NK-92 treated with Interleukin-12 subunit alpha and Interleukin-12 subunit beta, amount 100 ng/mL, for 24 hours (cell line): ENCODE measurements around the gene FBXW7.
"Not testable (repeated sequence)": the region's sequence is repeated elsewhere in the genome, so short reads cannot be mapped to it uniquely, and the experiment has no call there.

Experiments used
- DNase-seq: peaks from one replicate; lab custom pipeline; 2025; lab: John Stamatoyannopoulos, UW

FBXW7 gene

DNA sequence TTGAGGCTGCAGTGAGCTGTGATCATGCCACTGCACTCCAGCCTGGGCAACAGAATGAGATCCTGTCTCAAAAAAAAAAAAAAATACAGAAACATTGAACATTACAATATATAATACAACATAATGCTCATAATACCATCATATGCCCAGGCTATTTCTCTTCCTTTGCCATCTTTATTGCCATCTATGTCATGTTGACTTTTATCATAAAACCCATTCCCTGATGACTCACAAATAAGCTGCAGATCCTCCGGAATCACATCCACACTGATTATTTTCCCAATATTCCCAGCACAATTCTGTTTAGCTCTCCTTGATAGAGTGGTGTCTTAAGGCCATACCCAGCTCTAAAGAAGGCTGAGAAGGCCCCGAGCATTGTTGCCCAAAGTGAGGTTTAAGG is 9.2 kb upstream of the FBXW7 start:
- no peak for DNase-seq

- DNase-seq, result not testable (repeated sequence)
Measured at GRCh38 chr4:152544533-152544932, 8.6 kb upstream of the FBXW7 start.

- DNase-seq, result no peak
Measured at GRCh38 chr4:152540941-152541340, 5.0 kb upstream of the FBXW7 start.

GRCh38 chr4:152540293-152540674 is 4.4 kb upstream of the FBXW7 start:
- DNase-seq, result no peak

- DNase-seq, result no peak
Measured at GRCh38 chr4:152539556-152540292, 3.8 kb upstream of the FBXW7 start.

GRCh38 chr4:152537881-152538280 is 2.0 kb upstream of the FBXW7 start:
- no peak for DNase-seq

DNA sequence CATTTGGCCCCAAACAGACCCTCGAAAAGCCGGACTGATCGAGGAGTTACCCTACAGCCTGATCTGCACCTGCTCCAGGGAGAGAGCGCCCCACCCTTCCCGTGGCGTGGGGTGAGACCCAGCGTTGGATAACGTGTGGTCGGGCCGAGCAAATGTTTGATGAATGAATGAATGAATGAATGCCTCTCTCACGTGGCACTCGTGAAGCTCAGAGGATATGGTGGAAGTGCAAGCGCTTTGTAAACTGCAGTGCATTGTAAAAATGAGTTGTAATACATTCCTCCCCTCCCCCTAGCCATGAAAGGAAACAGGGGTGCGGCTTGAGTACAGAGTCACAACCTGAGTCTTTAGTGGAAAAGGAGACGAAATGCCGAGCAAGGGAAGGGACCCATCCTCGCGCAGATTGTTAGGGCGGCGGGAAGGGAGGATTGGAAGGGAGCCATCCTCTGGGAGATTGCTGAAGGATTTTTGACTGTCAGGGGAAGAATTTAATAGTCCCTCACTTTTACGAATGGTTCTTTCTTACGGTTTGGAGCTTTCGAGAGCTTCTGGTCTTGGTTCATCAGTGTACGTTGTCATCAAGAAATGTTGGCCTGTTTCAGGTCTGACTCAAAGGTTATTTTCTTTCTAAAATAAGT is 772 bp upstream of the FBXW7 start:
- peak; percentile 74 for DNase-seq

GRCh38 chr4:152535360-152535902 is 461 bp downstream of the FBXW7 start:
- no peak for DNase-seq

GRCh38 chr4:152534541-152535359 is 1.1 kb downstream of the FBXW7 start:
- peak; percentile 18 for DNase-seq

DNA sequence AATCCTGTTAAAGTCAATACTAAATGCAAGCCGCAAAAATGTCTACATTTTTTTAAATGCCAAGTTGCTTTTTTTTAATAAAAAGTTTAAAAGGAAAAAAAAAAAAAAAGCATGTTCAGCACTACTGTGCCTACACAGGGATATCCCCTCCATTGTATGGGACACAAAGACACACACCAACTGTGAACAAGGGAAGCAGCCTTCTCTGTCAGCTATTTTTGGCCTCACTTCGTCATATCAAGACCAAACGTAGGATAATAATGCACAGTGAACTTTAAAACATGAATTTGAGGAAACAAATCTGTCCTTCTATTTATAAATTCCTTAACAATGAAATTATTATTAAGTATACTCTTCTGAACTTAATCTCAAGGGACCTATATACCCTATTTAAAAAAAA is 4.4 kb downstream of the FBXW7 start:
- no peak for DNase-seq

DNA sequence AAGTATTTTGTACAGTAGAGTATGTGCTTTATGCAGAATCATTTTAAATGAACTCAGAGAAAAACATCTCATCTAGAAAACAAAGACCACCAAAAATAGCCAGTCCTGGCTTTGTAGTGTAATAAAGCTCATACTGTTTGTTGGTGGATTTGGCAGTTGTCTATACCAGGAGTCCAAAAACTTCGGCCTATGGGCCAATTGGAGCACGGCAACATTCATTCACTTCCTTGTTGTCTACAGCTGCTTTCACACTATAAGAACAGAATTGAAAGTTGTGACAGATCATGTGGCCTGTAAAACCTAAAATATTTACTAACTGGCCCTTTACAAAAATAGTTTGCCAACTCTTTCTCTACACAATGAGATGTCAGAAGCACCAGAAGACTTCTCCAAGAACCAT is 5.3 kb downstream of the FBXW7 start:
- DNase-seq, result no peak

DNA sequence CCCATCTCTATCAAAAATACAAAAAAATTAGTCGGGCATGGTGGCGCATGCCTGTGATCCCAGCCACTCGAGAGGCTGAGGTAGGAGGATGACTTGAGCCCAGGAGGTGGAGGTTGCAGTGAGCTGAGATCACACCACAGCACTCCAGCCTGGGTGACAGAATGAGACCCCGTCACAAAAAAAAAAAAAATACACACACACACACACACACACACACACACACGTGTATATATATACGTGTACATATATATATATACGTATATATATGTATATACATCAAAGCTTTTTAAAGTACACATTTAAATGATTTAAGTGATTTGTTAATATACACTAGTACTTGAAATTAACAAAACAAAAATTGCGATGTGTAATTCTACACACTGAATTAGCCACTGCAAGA is 6.0 kb downstream of the FBXW7 start:
- no peak for DNase-seq

DNA sequence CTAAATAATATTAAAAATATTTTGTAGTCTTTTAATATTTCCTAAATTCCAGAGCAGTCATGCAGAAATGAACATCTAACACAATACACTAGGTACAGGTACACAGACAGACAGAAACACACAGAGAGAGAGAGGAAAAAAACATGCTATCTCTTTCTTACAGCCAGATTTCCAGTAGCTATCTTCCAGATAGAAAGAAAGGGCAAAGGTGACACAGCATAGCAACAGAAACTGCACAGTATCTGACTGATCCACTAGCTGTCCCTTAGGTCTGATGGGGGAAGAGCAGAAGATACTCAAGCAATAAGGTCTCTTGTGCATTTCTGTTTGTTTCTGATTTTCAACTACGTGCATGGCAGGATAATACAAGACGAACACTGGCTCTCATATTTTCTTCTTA is 7.8 kb downstream of the FBXW7 start:
- no peak for DNase-seq

GRCh38 chr4:152525878-152526277 is 10.0 kb downstream of the FBXW7 start:
- DNase-seq, result no peak

DNA sequence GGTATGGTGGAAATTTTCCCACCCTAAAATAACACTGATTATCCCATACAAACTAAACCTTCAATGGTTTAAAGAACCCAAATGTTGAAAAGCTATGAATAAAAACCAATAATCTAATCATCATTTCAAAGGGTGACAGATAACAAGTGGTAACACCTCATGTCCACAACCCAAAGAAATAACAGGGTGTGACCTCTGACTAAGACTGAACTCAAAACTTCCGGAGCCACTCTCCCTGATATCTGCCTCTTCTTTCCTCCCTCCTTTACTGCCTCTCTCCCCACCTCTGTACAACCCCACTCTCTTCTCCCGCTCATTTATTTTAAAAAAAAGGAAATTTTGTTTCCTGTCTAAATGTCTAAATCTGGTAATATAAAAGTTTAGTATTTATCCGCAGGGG is 11.5 kb downstream of the FBXW7 start:
- no peak for DNase-seq

DNA sequence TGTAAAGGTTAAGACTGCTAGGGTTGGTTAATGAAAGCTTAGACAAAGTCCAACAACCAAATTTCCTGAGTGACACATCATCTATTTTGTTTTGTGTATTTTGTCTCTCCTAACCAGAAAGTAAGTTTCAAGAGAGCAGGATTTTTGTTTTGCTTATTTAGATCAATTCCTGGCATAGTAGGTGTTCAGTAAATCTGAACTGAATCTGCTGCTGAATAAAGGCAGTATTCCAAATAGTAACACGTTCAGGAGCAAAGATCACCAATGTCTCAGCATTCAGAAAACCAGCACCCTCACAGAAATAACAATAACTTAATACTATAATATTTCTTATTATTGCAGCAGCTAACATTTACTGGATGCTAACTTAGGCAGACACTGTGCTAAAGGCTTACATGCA is 12.2 kb downstream of the FBXW7 start:
- DNase-seq, result no peak

DNA sequence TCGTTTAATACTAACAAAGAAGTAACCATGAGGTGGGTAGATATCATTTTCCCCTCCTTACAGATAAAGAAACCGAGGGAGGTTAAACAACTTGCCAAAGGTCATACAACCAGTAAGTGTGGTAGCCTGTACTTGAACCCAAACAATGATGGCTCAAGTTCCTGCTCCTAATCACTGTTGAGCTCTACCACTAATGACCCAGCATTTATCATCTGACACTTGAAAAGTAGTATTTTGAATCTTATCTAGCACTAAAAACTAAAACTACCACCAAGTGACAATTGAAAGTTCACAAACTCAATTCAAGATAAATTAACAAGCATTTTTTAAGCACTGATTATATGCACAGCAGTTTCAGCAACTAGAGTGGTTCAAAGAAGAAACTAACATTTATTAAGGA is 13.1 kb downstream of the FBXW7 start:
- no peak for DNase-seq

DNA sequence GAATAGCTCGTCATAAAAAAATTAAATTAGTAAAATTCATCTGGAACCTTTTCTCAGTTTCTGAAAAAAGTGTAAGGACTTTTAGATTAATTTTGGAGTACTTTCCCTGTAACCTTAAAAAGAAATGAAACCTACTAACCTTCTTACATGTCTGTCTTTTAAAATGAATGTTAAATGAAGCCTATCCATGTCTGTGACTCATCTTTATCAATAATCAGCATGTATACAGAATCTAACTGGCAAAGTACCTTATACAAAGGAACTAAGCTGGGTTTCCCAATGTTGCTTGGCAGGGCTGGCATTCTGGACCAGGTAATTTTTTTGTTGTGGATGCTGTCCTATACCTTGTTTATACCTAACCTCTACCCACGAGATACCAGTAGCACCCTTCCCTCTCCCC is 13.6 kb downstream of the FBXW7 start:
- DNase-seq, result no peak

DNA sequence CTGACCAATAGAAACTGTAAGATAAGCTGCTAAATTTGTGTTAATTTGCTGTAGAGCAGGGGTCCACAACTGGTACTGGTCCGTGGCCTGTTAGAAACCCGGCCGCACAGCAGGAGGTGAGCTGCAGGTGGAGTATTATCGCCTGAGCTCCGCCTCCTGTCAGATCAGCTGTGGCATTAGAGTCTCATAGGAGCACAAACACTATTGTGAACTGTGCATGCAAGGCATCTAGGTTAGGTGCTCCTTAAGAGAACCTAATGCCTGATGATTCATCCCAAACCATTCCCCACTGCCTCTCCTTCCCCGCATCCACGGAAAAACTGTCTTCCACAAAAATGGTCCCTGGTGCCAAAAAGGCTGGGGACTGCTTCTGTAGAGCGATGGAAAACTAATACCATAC is 19.7 kb downstream of the FBXW7 start:
- DNase-seq, result no peak

- DNase-seq, result no peak
Measured at GRCh38 chr4:152515678-152516077, 20.2 kb downstream of the FBXW7 start.

DNA sequence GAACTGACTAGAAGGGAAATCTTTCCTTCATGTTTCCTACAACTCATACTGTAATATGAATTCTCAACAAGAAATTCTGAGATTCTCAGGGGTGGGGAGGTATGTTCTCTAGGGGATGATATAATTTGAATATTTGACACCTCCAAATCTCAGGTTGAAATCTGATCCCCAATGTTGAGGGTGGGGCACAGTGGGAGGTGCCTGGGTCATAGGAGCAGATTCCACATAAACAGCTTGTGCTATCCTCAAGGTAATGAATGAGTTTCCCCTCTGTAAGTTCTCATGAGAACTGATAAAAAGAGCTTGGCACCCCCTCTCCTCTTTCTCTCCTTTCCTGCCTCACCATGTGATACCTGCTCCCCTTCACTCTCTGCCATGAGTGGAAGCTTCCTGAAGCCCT is 21.5 kb downstream of the FBXW7 start:
- no peak for DNase-seq

- DNase-seq, result no peak
Measured at GRCh38 chr4:152513078-152513477, 22.8 kb downstream of the FBXW7 start.

- no peak for DNase-seq
Measured at GRCh38 chr4:152512483-152512882, 23.4 kb downstream of the FBXW7 start.
